ENCODE measurements around the gene FILIP1. TPM values are rescaled to one million over a fixed set of nuclear protein-coding genes. Genes with fewer than 3 reads are reported as not detected.

The FILIP1 gene
- total RNA-seq, 6 donors from 2014 or later: 16.7 to 31.7 (median 21.7) TPM

DNA sequence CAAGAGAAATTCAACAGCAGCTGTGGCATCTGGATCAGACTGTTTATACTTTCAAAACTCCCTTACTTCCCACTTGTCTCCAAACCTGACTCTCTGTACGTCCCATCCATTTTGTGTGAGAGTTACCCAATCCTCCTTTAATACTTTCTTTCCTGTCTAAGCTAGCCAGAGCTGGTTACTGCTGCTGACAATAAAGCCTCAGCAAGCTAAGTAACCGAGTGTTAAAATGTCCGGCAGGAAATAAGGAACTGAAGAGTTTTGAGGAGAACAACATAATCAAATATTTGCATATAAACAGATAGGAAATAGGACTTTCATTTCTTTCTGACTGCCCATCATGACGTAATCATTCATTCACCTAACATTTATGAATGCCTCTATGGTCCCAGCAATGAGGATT, 220.6 kb downstream of the FILIP1 start:
- peaks cover 37 to 61% (median 45%) of the 10 kb centered on the region in 4 donors for H3K4me1 ChIP-seq
- DNase-seq (no peak), ATAC-seq (ENCODE audit: low FRiP score in 2 of 2) (peak in 1 of 2 donors; percentile 24)
- H3K27ac ChIP-seq: peak overlapping the region; percentile 5 to 55 (median 39)
- H3K27me3 ChIP-seq: no peaks in the 10 kb centered on the region
- 50 to 64% methylated on average over 4 of the region's 4 CpGs for WGBS, 2 donors
- no peak for TF ChIP-seq POLR2A (IDR thresholded peaks at IDR 0.05)
- no peak for TF ChIP-seq POLR2AphosphoS5 (IDR thresholded peaks at IDR 0.05)
- TF ChIP-seq EP300 (IDR thresholded peaks at IDR 0.05): no peak
- TF ChIP-seq, protein P1, sequence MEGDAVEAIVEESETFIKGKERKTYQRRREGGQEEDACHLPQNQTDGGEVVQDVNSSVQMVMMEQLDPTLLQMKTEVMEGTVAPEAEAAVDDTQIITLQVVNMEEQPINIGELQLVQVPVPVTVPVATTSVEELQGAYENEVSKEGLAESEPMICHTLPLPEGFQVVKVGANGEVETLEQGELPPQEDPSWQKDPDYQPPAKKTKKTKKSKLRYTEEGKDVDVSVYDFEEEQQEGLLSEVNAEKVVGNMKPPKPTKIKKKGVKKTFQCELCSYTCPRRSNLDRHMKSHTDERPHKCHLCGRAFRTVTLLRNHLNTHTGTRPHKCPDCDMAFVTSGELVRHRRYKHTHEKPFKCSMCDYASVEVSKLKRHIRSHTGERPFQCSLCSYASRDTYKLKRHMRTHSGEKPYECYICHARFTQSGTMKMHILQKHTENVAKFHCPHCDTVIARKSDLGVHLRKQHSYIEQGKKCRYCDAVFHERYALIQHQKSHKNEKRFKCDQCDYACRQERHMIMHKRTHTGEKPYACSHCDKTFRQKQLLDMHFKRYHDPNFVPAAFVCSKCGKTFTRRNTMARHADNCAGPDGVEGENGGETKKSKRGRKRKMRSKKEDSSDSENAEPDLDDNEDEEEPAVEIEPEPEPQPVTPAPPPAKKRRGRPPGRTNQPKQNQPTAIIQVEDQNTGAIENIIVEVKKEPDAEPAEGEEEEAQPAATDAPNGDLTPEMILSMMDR (IDR thresholded peaks at IDR 0.05): no peak
- no peak overlapping the region for H3K4me3 ChIP-seq
- H3K36me3 ChIP-seq: no peaks in the 10 kb centered on the region
- H3K9me3 ChIP-seq: no peaks in the 10 kb centered on the region

DNA sequence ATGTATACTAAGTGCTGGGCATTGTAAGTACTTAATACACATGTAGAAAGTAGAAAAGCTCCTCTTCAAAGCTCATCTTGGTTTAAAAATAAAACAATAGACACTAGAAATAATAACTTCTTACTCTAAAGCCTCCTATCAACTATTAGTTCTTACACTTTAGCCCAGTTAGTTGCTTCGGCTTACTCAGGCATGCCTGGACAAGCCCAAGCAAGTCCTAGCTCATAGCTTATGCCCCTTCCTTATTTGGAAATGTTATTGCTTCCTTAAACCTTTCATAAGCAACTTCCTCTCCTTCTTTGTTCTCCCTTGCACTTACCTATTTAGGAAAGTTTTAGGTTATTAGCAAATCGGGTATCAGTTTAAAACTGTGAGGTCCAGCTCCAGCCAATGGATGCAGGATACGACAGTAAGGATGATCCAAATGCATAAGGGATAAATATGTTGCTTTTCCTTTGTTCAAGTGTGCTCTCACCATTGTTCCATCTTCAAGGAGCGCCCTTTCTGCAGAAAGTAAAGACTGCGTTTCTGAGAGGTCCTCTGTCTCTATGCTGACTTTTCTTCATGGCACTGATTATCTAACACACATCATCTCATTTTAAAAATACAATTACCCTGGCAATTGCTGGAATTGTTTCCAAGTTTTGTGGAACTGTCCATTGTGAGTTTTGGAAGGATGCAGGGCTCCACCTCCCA, 221.3 kb downstream of the FILIP1 start:
- no peak for TF ChIP-seq POLR2A (IDR thresholded peaks at IDR 0.05)
- TF ChIP-seq POLR2AphosphoS5 (IDR thresholded peaks at IDR 0.05): no peak
- TF ChIP-seq, protein P1 (IDR thresholded peaks at IDR 0.05): no peak
- TF ChIP-seq EP300 (IDR thresholded peaks at IDR 0.05): no peak
- no peak for ATAC-seq (ENCODE audit: low FRiP score in 2 of 2)
- no peak for DNase-seq

DNA sequence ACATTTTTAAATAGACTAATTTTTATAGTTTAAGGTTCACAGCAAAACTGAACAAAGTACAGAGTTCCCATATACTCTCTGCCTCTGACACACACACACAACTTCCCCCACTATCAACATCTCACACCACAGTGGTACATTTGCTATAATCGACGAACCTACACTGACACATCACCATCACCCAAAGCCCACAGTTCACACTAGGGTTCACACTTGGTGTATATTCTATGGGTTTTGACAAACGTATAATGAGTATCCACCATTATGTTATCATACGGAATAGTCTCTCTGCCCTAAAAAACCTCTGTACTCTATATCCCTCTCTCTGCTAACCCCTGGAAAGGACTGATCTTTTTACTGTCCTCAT, 224.6 kb downstream of the FILIP1 start:
- H3K27me3 ChIP-seq: no peaks in the 10 kb centered on the region
- H3K9me3 ChIP-seq: no peaks in the 10 kb centered on the region
- DNase-seq (no peak), ATAC-seq (ENCODE audit: low FRiP score in 2 of 2) (no peak)
- H3K36me3 ChIP-seq: peaks cover 0 to 14% (median 9%) of the 10 kb centered on the region in 4 donors
- H3K4me3 ChIP-seq: no peak overlapping the region
- WGBS, 2 donors: 87 to 93% methylated on average over 4 of the region's 4 CpGs
- peaks cover 34 to 49% (median 42%) of the 10 kb centered on the region in 4 donors for H3K4me1 ChIP-seq
- H3K27ac ChIP-seq: no peak overlapping the region
- TF ChIP-seq POLR2A (IDR thresholded peaks at IDR 0.05) (no peak), POLR2AphosphoS5 (IDR thresholded peaks at IDR 0.05) (no peak), EP300 (IDR thresholded peaks at IDR 0.05) (no peak)
- TF ChIP-seq, protein P1 (IDR thresholded peaks at IDR 0.05): no peak

More for the DNA sequence above, 221.3 kb downstream of the FILIP1 start:
- Histone ChIP-seq H3K4me3 (no peak overlapping the region), H3K36me3 (no peaks in the 10 kb centered on the region), H3K9me3 (no peaks in the 10 kb centered on the region), H3K27me3 (no peaks in the 10 kb centered on the region), H3K4me1 (peaks cover 44 to 63% (median 49%) of the 10 kb centered on the region in 4 donors), H3K27ac (peak overlapping the region; percentile 5 to 55 (median 39))
- WGBS, 2 donors: 81 to 86% methylated on average over 5 of the region's 5 CpGs

DNA sequence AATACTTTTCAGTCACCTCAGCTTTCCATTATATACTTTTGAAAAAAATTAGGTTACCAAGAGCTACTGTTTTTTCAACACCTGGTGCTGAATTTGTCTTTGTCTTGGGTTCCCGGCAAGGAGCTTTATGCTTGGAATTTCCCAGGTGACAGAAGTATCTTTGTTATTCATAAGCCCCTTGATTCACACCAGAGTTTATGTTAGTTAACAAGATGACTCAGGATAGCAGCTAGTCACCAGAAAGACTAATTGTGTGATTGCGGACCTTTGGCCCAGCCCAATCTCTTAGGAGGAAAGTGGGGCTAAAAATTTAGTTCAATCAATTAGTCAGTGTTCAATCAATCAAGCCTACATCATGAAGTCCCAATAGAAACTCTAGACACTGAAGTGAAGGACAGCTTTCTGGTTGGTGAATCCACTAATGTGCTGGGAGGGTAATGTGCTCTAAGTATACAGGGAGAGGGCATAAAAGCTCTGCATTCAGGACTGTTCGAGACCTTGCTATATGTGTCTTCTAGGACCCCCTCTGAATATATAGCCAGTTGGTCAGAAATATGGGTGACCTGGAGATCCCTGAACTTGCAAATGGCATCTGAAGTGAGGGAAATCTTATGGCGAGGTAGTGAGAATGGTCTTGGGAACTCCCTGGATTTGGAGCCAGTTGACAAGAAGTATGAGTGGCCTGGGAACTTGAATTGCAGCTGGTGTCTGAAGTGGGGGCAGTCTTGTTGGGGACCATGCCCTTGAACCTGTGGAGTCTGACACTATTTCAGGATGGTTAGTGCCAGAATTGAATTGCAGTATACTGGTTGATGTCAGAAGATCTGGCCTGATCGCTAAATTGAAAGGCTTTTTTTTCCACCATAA, 225.2 kb downstream of the FILIP1 start:
- peak in 1 of 2 donors; percentile 25 for ATAC-seq (ENCODE audit: low FRiP score in 2 of 2)
- Histone ChIP-seq H3K9me3 (no peaks in the 10 kb centered on the region), H3K27me3 (no peaks in the 10 kb centered on the region), H3K4me3 (no peak overlapping the region), H3K36me3 (peaks cover 0 to 20% (median 13%) of the 10 kb centered on the region in 4 donors), H3K4me1 (peaks cover 34 to 44% (median 40%) of the 10 kb centered on the region in 4 donors), H3K27ac (peak overlapping the region in 2 of 4 donors; percentile 7 to 27)
- DNase-seq: no peak
- WGBS, 2 donors: 73 to 79% methylated on average over 5 of the region's 5 CpGs
- TF ChIP-seq POLR2AphosphoS5 (IDR thresholded peaks at IDR 0.05) (no peak), EP300 (IDR thresholded peaks at IDR 0.05) (no peak), POLR2A (IDR thresholded peaks at IDR 0.05) (no peak)
- TF ChIP-seq, protein P1 (IDR thresholded peaks at IDR 0.05): no peak

Data from upper lobe of left lung (tissue), 6 donors.